Right renal pelvis (tissue), 4 donors: ENCODE results near the gene DHX30. TPM values are rescaled to one million over a fixed set of nuclear protein-coding genes. Genes with fewer than 3 reads are reported as not detected.

ENCODE experiments used
- DNase-seq, 4 donors: peaks; one replicate each; pipeline ENCODE4 v3.0.0-alpha.2; 2013; ENCODE audit warnings: low read depth in 4 of 4, low spot score in 3 of 4, missing footprints in 1 of 4
- polyA plus RNA-seq, 4 donors: library from polyadenylated mRNA; unstranded; fragments of 120-200 nt; gene quantifications; one replicate each; pipeline ENCODE4 v1.2.1, GENCODE V29; 2013; ENCODE audit not compliant: insufficient read length in 4 of 4

The DHX30 gene
- polyA plus RNA-seq, 4 donors = 61.6 to 71.4 (median 63.0) TPM

DNA sequence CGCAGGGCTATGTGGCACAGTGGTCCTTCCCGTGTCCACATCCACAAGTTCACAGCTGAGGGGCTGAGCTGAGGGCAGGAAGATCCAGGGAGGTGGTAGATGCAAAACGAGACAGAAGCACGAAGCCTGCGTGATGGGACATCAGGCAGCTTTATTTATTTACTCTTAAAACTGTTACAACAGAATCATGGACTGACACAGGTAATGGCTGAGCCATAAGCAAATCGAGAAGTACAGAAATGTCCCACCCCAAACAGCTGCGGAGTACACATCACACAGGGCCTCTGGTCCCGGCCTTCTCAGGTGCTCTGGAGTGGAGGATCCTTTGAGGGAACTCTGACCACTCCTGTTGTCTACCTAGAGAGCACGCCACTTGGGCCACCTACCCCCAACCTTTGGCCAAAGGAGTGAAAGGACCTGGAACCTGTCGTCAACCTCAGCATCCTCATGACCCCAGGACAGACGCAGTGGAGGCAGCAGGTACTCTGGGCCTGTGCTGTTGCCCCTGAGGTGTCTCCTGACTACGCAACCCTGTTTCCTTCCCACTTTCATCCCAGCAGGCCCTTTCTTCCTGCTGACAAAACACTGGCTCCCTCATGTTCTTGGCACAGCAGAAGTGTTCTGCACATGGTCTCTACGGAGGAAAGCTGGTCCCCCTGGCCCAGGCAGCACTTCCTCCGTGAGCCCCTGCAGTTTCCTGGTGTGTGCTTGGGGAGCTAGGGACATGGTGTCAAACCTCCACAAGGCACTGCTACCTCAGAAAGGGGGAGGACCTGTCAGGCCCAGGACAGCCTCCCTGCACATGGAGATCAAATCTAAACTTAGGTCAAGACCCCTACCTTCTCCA lies 47.8 kb downstream of the DHX30 start:
- DNase-seq = no peak

DNA sequence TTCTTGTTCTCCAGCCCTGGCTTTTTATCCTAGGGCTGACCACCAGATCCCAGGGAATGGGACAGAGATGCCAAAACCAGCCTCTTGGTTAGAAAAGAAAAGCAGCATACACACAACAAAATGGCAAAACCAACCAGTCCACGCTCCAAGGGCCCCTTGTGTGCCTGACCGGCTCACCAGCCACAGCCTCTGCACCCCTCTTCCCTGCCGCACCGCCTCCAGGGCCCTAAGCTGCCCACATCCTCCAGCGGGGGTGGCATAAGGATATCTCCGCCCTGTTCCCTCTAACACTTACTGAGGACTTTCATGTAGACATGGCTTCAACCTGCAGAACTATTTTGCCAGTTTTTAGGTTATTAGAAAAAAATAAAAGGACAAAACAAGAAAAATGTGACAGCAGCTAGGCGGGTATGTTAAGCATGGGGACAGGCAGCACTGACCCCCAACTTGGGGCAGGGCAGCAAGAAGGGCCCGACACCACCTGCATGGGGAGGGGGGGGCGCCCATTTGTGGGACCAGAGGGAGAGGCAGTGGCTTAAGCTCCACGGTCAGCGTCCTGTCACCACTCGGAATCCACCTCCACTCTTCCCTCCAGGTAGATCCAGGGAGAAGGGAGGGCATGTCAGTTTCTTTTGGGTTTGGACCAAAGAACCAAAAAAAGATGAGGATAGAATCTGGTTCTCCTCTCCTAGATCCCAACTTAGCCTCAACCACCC lies 49.1 kb downstream of the DHX30 start:
- DNase-seq = no peak

DNA sequence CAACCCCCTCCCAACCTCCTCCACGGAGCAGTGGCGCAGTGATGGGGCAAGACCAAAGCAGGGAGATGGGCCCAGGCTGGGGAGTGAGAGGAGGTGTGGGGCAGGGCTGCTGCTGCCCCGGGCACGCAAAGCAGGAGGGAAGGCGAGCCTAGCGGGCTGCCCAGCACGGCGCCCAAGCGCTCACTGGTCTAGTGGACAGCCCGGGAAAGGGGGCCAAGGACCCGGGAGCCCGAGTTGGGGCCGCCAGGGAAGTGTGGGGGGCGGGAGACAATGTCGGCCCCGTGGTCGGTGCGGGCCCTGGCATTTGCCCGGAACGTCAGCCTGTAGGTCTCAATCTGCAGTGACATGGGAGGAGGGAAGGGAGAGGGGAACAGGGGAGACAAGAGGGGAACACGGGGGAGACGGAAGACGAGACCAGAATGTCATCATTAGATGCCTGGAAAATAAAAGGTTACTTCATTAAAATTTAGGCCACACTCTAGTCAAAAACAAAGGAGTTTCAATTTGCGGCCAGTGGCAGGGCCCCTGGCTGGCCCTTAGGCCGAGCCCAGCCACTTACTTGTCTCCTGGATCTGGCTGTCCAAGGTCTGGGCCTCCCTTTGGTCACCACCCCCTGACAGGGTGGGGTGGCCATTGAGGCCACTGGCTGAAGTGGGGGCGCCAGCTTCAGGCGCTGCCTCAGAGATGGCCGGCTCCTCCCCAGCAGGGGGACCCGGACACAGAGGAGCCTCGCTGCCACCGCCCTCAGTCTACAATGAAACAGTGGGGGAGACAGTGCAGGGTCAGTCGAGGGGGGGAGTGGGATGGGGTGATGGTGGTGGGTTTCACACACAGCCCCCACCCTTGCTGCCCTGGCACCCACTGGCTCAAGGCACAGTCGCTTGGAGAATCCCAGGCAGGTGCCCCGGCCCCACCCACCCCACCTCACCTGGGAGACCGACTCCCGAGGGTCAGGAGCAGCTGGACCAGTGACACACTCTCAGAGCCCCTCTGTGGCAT lies 50.0 kb downstream of the DHX30 start:
- no peak for DNase-seq

DNA sequence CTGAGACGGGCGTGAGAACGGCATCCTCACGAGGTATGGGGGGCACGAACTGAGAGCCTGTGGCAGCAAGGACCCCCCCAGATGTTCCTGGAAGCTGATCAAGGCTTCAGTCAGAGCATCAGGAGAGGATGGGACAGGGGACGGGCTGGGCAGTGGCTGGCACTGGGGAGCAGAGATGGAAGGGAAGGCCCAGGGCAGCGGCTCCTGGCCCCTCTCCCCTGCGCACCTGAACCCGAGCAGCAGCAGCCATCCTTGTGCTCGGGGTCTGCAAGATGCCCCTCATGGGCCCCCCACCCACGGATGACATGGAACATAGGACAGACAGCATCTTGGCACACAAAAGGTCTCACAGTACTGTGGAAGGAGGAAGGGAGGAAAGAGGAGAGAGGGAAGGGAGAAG lies 51.3 kb downstream of the DHX30 start:
- DNase-seq = no peak

DNA sequence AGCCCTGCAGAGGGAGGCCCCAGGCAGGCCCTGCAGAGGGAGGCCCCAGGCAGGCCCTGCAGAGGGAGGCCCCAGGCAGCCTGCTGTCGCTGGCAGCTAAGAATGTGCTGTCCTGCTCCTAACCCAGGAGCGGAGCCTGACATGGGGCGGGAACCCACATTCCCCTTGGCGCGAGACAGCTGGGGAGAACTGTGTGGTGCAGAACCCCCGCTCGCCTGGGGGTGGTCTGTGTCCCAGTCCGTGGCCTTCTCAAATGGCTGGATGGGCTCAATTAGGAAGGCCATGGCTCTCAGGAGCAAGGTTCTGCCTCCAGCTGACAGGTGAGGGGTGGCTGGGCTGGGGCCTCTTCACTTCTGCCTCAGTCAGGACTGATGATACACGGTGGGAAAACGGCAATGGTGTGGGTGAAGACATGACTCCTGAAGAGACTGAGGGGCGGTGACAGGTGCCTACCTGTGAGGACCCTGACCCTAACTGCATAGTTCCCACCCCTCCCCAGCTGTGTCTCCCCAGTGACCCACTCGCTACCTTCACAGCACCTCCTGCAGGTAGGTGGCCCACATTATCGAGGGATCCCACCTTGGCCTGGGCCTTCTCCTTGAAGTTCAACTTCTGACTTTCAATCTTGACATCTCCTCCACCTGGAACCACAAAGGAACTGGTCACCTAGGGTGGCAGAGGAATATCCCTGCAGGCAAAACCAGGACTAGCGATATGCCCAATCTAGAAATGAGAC lies 52.0 kb downstream of the DHX30 start:
- DNase-seq = no peak

DNA sequence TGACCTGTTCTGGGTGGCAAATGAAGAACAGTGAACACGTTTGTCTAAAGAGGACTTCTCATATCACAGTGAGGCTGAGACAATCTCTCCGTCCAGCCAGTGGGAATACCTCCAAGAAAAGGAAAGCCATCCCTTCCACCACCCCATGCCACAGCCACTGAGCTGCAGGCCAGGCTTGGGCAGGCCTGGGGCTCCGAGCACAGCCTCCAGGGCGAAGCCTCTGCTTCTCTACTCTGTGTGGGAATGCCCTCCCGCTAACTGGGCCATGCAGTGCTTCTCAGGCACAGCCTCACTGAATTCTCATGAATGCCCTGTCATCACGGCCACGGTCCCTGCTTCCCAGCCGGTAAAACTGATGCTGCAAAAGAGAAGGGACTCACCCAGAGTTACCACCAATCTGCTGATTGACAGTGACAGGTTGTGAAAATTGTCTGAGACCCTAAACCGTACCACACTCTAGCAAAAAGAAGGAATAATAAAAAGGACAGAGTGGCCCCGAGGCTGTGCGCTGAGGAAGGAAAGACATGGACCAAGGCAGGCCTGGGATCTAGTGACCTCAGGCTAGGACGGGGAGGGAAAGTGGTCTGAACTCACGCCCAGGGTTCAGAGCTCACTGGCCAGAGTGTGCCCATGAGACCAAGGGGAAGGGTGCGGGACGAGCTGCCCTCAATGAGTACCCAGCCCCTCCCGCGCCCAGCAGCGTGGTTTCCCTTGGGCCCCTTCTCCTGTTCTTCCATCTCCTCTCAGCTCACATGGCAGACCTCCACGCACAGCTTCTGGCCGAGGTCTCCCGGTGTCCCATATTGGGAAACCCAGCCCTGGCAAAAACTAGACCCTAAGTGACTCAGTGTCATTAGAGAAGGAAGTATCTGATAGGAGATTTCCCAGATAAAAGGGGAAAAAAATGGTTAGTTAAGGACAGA lies 52.8 kb downstream of the DHX30 start:
- no peak for DNase-seq

DNA sequence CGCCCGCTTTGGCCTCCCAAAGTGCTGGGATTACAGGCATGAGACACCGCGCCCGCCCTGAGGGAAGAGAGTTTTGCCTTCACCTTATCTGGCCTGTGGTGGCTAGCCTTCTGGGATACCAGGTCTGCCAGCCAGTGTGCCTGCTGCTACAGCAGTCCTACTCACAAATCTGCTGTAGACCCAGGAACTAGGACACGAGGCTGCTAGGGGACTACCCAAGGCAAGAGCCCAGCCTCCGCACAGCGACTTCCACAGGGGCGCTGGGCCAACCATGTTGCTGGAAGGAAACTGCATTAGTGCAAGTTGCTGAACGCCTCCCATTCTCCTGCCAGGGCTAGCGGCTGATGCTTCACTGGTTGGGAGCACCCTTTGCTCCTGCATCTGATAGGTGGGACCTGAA lies 53.7 kb downstream of the DHX30 start:
- no peak for DNase-seq

DNA sequence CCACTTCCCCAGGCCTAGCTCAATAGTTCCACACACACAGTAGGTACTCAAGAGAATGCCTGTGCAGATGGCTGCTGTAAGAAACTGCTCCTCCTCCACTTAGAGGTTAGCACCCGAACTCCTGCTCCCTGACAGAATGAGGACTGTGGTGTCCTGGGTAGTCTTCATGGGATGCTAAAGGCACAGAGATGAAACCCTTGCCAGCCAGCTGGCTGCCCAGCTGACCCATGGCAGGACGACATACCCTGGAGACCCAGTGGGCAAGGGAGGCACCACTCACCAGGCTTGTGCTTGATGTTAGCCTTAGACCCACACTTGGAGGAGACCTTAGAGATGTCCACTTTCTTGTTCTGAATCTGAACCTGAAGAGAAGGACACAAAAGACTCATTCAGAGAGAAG lies 54.2 kb downstream of the DHX30 start:
- DNase-seq = no peak

DNA sequence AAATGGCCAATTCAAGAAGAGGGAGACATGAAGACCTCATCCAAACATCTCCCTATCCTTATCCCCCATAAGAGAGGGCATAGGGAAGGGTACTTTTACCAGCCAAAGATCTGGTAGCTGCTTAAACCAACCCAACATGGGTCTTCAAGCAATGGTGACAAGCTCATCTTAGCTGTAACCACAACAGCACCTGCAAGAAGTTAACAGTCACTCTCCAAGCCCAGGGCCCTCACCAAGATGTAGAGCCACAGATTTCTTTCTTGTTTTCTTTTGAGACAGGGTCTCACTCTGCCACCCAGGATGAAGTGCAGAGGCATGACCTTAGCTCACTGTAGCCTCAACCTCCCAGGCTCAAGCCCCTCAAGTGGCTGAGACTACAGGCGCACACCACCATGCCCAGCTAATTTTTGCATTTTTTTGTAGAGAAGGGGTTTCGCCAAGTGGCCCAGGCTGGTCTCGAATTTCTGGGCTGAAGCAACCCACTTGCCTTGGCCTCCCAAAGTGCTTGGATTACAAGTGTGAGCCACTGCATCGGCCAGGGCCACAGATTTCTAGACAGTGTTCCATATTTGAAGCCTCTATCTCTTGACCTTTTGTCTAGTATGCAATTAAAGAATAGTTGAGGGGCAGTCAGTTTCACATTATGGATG lies 57.1 kb downstream of the DHX30 start:
- no peak for DNase-seq

DNA sequence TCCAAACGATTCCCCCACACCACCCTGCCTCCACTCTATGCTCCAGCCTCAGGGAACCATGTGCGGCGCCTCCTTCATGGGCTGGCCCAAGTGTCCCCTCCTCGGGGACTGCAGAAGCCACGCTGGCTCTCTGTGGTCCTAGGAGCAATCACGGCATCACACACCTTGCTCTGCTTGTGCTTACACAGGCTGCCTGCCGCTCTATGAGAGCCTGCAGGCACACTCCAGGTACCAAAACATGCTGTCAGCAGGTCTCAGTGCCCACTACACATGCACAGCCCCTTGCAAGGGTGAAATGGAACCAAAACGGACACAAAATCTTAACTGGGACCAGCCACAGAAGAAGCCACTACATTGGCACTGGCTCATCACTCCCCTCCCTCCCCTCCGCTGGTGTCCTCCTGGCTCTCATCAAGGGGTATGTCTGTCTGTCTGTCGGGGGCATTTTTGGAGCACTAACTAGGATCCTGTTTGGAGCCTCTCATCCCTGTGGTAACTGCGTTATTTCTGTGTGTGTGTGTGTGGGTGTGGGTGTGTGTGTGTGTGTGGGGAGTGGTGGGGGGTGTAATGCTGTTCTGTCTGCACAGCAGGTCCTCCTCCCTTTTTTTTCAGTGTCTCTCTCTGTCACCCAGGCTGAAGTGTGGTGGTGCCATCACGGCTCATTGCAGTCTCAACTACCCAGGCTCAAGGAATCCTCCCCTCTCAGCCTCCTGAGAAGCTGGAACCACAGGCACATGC lies 60.6 kb downstream of the DHX30 start:
- no peak for DNase-seq

DNA sequence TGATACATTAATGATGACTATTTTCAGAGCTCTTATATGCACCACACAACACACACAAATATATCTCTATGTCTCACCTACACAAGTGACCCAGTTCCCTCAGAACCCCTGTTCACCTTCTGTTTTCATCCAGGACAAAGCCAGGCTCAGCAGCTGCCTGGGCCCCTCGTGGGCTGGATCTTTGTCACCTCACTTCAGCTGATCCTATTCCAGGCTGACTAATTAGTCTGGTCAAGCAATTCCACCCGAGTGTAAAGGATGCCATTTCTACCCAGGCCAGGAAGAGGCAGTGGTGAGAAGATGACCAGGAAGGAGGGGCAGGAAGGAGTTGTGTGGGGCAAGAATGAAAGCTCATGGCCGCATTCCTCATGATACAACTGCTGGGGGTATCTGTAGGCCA lies 62.3 kb downstream of the DHX30 start:
- no peak for DNase-seq

DNA sequence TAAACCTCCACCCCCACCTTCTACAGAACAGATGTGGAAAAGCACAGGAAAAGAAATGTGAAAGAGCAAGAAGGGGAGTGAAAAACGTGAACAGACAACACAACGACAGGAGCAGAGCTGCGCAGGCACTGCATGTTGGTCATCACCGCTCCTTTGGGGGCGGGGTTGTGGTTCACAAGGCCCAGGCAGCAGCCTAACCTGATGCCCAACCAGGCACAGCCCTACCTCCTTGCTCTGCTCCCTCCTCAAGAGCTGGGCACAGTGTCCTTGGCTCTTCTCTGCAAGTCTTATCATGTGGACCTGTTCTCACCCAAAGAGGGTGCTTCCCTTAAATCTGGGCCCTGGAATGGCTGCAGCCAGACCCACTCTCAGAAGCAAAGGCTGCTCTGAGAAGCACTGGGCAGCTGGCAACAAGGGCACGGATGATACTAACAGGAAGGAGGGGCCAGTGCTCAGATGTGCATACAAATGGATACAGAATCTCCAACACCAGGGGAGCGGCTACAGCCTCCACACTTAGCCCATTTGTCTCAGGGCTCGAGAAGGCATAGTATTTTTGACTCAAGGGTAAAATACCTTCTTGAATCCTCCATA lies 64.6 kb downstream of the DHX30 start:
- DNase-seq = no peak

DNA sequence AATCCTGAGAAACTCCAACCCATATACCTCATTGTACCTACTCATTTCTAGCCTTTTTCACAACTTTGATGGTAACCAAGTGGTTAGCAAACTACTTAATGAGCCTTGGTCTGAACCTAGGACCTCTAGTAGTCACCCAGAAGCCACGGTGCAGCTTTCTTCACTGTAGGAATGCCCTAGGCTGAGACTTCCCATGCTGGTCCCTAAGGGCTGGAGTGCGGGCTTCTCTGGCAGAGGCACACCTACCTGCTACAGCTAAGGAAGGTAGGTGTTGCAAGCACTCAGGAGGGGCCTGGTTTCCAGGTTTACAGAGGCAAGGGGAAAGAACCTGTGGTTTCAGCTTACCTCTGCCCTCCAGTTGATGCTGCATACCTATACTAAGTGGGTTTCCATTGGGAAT lies 65.4 kb downstream of the DHX30 start:
- no peak for DNase-seq

DNA sequence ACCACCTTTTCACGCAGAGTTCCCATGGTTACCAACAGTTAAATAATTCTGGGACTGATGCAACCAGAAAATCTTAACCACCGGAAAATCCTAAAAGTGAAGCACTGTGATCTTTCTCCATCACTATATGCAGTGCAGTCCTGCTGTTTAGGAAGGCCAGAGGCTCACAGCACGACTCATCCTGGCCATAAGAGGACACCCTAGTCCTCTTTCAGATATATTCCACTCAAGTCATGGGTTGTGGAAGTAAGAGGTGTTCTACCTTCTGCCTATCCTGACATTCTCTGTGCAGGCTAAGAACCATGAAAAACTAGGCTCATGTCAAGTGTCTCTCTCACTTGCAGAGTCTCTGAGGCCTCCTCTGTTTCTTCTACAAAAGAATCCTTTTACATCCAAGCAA lies 67.2 kb downstream of the DHX30 start:
- DNase-seq = no peak

DNA sequence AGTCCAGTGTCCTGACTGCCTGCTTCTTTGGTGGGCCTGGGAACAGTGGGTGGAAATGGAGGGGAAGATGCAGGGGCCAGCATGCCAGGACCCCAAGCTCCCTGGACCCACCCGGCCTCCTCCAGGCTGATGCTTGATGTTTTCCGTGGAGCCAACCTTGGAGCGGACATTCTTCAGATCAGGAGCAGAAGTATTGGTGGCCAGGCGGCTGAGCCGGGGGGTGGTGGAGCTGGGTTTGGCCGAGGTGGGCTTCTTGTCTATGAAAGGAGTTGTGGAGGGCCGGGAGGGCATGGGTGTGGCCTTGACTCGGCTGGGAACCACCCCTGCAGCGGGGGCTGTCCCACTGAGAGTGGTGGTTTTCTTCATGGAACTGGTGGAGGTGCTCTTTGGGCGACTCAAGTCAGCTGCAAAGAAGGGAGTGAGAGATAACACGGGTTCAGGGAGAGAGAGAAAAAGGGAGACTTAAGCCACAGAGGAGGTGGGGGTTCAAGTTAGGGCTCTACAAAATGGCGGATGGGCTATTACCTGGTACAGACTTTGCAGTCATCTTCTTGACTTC lies 67.8 kb downstream of the DHX30 start:
- DNase-seq = no peak

DNA sequence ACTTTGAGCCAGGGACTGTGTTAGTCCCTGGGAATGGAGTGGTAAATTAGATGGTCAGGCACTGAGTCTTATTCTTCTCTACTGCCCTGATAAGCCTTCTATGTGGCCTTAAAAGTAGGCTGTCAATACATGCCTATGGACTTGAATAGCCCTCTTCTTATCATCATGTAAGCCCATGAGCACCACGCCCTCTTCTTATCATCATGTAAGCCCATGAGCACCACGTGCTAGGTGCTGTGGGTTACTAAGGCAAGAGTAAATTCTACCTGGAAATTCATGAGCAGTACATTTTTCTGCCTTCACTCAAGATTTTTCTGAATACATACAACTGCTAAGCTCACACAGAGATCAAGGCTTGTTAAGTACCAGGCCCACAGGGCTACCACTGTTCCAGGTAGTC lies 68.5 kb downstream of the DHX30 start:
- DNase-seq = no peak

DNA sequence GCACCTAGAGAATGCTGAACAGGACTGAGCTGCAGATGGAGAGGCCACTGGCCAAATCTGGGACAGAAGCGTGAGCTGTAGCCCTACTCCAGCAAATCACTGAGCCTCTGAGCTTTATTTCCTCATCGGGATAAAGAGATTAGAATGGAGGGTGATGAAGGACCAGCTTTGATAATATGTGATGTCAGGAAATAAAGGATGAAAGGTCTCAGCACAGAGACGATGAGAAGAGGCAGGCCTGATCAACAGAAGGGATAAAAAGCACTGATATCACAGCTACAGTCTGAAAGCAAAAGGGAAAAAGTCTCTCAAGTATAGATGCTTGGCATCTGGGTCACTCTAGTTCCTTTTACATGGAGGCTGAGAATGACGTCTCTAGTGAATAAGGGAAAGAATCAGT lies 70.0 kb downstream of the DHX30 start:
- no peak for DNase-seq
